Measurements from ENCODE around the gene GNL1. TPM values are rescaled to one million over a fixed set of nuclear protein-coding genes. Genes with fewer than 3 reads are reported as not detected.
A peak's percentile ranks its signal among the peaks of the same experiment; 100 is the strongest.

Gene GNL1
- total and polyA plus RNA-seq, 9 of the 15 experiments (the other 6 are each of a cell fraction or from before 2014, with no cell fraction given), result 0.73 to 112 (median 58.0) TPM

- no peak for TF ChIP-seq ZBTB40 (IDR thresholded peaks at IDR 0.05)
- TF ChIP-seq ZBTB40 (CRISPR knock-in tag; IDR thresholded peaks at IDR 0.05), result no peak
- no peak for TF ChIP-seq ILK (tag; IDR thresholded peaks at IDR 0.05; ENCODE audit: borderline replicate concordance, low read depth)
- TF ChIP-seq E2F3 (CRISPR knock-in tag; IDR thresholded peaks at IDR 0.05), result no peak
- TF ChIP-seq HMGN3 (IDR thresholded peaks at IDR 0.05; ENCODE audit: borderline replicate concordance, extremely low read depth, insufficient read length, low read depth, low read length), result no peak
- TF ChIP-seq, protein P1, sequence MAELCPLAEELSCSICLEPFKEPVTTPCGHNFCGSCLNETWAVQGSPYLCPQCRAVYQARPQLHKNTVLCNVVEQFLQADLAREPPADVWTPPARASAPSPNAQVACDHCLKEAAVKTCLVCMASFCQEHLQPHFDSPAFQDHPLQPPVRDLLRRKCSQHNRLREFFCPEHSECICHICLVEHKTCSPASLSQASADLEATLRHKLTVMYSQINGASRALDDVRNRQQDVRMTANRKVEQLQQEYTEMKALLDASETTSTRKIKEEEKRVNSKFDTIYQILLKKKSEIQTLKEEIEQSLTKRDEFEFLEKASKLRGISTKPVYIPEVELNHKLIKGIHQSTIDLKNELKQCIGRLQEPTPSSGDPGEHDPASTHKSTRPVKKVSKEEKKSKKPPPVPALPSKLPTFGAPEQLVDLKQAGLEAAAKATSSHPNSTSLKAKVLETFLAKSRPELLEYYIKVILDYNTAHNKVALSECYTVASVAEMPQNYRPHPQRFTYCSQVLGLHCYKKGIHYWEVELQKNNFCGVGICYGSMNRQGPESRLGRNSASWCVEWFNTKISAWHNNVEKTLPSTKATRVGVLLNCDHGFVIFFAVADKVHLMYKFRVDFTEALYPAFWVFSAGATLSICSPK (IDR thresholded peaks at IDR 0.05; ENCODE audit: borderline replicate concordance), result no peak
- no peak for TF ChIP-seq PBX2 (CRISPR knock-in tag; IDR thresholded peaks at IDR 0.05; ENCODE audit: low read depth)
- peak; percentile 63 for TF ChIP-seq PBX2 (tag; conservative IDR thresholded peaks at IDR 0.05; ENCODE audit: low read depth)
- TF ChIP-seq MECOM (CRISPR knock-in tag; IDR thresholded peaks at IDR 0.05), result no peak
- no peak for TF ChIP-seq NFIX (CRISPR knock-in tag; IDR thresholded peaks at IDR 0.05; ENCODE audit: low read depth)
- TF ChIP-seq EZH2 (IDR thresholded peaks at IDR 0.05; ENCODE audit: borderline replicate concordance, low read depth, low read length), result no peak
- no peak for TF ChIP-seq RNF2 (IDR thresholded peaks at IDR 0.05)
- TF ChIP-seq PRMT5 (CRISPR knock-in tag; IDR thresholded peaks at IDR 0.05), result no peak
- no peak for TF ChIP-seq ZNF24 (IDR thresholded peaks at IDR 0.05)
- TF ChIP-seq USF2 (CRISPR knock-in tag; IDR thresholded peaks at IDR 0.05), result no peak
- TF ChIP-seq PHF21A (IDR thresholded peaks at IDR 0.05; ENCODE audit: borderline replicate concordance, low read depth), result no peak
Observed at GRCh38 chr6:30591008-30591407, 34.7 kb upstream of the GNL1 start (continued).

All from K562 (cell line).